ENCODE measurements around the gene ROBO4.

ROBO4 gene

GRCh38 chr11:124919898-124920297 is 22.2 kb upstream of the ROBO4 start (continued):
- TF ChIP-seq ZNF70 (CRISPR knock-in tag; IDR thresholded peaks at IDR 0.05) (no peak), TSHZ2 (CRISPR knock-in tag; IDR thresholded peaks at IDR 0.05) (no peak), RARB (CRISPR knock-in tag; IDR thresholded peaks at IDR 0.05) (no peak)

GRCh38 chr11:124918950-124919349 is 21.3 kb upstream of the ROBO4 start, which contains the start of gene HEPN1:
HEPN1 (plus strand) TSS chr11:124919250.
- no peak for ATAC-seq
- TF ChIP-seq PPARA (CRISPR knock-in tag; IDR thresholded peaks at IDR 0.05; ENCODE audit: borderline replicate concordance), result no peak
- no peak for TF ChIP-seq GLIS3 (CRISPR knock-in tag; IDR thresholded peaks at IDR 0.05)
- TF ChIP-seq BACH2 (CRISPR knock-in tag; IDR thresholded peaks at IDR 0.05; ENCODE audit: borderline replicate concordance), result no peak
- no peak for TF ChIP-seq OSR1 (CRISPR knock-in tag; IDR thresholded peaks at IDR 0.05)
- no peak for TF ChIP-seq ARNTL (CRISPR knock-in tag; IDR thresholded peaks at IDR 0.05; ENCODE audit: borderline replicate concordance, low read depth)
- TF ChIP-seq ZC3H10 (CRISPR knock-in tag; IDR thresholded peaks at IDR 0.05), result no peak
- TF ChIP-seq TSHZ2 (CRISPR knock-in tag; IDR thresholded peaks at IDR 0.05), result no peak
- TF ChIP-seq ESRRG (CRISPR knock-in tag; IDR thresholded peaks at IDR 0.05), result no peak
- TF ChIP-seq TOX (CRISPR knock-in tag; IDR thresholded peaks at IDR 0.05; ENCODE audit: borderline replicate concordance), result no peak

GRCh38 chr11:124917115-124917637 is 19.5 kb upstream of the ROBO4 start:
- no peak for TF ChIP-seq CSDC2 (CRISPR knock-in tag; IDR thresholded peaks at IDR 0.05)
- TF ChIP-seq BACH2 (CRISPR knock-in tag; IDR thresholded peaks at IDR 0.05; ENCODE audit: borderline replicate concordance), result no peak
- TF ChIP-seq TSHZ2 (CRISPR knock-in tag; IDR thresholded peaks at IDR 0.05), result no peak
- TF ChIP-seq CSRNP3 (CRISPR knock-in tag; IDR thresholded peaks at IDR 0.05), result no peak
- no peak for TF ChIP-seq RARB (CRISPR knock-in tag; IDR thresholded peaks at IDR 0.05)
- TF ChIP-seq PATZ1 (CRISPR knock-in tag; IDR thresholded peaks at IDR 0.05; ENCODE audit: borderline replicate concordance), result no peak
- no peak for TF ChIP-seq ESRRG (CRISPR knock-in tag; IDR thresholded peaks at IDR 0.05)
- TF ChIP-seq ARNTL (CRISPR knock-in tag; IDR thresholded peaks at IDR 0.05; ENCODE audit: borderline replicate concordance, low read depth), result no peak
- no peak for TF ChIP-seq ISL1 (CRISPR knock-in tag; IDR thresholded peaks at IDR 0.05)
- no peak for TF ChIP-seq CREB5 (CRISPR knock-in tag; IDR thresholded peaks at IDR 0.05; ENCODE audit: low read depth)
- TF ChIP-seq ZNF565 (CRISPR knock-in tag; conservative IDR thresholded peaks at IDR 0.05; ENCODE audit: low read depth), result no peak
- no peak for TF ChIP-seq GLIS3 (CRISPR knock-in tag; IDR thresholded peaks at IDR 0.05)
- TF ChIP-seq ZNF70 (CRISPR knock-in tag; IDR thresholded peaks at IDR 0.05), result no peak
- no peak for TF ChIP-seq ZC3H10 (CRISPR knock-in tag; IDR thresholded peaks at IDR 0.05)
- no peak for ATAC-seq

Measured in SK-N-SH treated with all-trans-retinoic acid at 6 μM for 48 hours (cell line).